Transverse colon (tissue), 3 donors: ENCODE measurements around the gene CACNB2.

Source experiments
- EP300 ChIP-seq: sonication (generic); formaldehyde crosslinking; IDR thresholded peaks from one replicate; pipeline ENCODE4 v1.6.1; 2017; ENCODE audit warnings: antibody characterized with exemption, low read depth
- POLR2A ChIP-seq: fragments of 450-650 bp; IDR thresholded peaks from one replicate; pipeline ENCODE4 v1.6.1; 2016; ENCODE audit warnings: antibody characterized with exemption, mild to moderate bottlenecking, moderate library complexity
- TF ChIP-seq, protein P1 (sequence below), 5 experiments: fragments of 200-600 bp in 3 of 5; fragments of 450-650 bp in 2 of 5; sonication (generic) in 3 of 5; IDR thresholded peaks; 1 replicate in 2 of 5; 2 replicates in 3 of 5; pipeline ENCODE4 v1.5.1; 2016 to 2017; ENCODE audit warnings: antibody characterized with exemption in 5 of 5, inconsistent platforms in 3 of 5, mild to moderate bottlenecking in 2 of 5, moderate library complexity in 1 of 5

DNA sequence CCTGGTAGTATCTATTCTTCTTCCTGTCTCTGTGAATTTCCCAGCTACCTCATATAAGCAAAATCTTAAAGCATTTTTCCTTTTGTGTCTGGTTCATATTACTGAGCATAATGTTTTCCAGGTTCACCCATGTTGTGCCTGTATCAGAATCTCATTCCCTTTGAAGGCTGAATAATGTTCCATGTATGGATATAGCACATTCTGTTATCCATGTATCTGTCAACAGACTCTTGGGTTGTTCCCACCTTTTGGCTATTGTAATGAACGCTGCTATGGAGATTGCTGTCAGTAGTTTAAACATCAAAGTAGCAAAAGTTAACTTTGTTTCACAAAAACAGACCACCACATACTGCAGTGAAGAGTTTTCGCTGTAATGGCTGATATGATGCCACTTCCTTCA lies 411.2 kb downstream of the CACNB2 start:
- TF ChIP-seq, protein P1, sequence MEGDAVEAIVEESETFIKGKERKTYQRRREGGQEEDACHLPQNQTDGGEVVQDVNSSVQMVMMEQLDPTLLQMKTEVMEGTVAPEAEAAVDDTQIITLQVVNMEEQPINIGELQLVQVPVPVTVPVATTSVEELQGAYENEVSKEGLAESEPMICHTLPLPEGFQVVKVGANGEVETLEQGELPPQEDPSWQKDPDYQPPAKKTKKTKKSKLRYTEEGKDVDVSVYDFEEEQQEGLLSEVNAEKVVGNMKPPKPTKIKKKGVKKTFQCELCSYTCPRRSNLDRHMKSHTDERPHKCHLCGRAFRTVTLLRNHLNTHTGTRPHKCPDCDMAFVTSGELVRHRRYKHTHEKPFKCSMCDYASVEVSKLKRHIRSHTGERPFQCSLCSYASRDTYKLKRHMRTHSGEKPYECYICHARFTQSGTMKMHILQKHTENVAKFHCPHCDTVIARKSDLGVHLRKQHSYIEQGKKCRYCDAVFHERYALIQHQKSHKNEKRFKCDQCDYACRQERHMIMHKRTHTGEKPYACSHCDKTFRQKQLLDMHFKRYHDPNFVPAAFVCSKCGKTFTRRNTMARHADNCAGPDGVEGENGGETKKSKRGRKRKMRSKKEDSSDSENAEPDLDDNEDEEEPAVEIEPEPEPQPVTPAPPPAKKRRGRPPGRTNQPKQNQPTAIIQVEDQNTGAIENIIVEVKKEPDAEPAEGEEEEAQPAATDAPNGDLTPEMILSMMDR (IDR thresholded peaks at IDR 0.05), result no peak
- no peak for TF ChIP-seq POLR2A
- TF ChIP-seq EP300, result no peak
